SK-N-SH treated with all-trans-retinoic acid at 6 μM for 48 hours (cell line): ENCODE measurements around the gene VCL.

Experiments
- ATAC-seq: fragments of 200-7000 bp; cut with Tn5 transposase; 3 replicates; pipeline ENCODE4 v1.9.1; 2020; ENCODE audit warnings: mild to moderate bottlenecking, moderate library complexity
- ARNTL ChIP-seq: fragments of 450-650 bp; formaldehyde crosslinking; IDR thresholded peaks from 2 replicates; pipeline ENCODE4 v1.5.0; 2020; ENCODE audit warnings: low read depth, mild to moderate bottlenecking, moderate library complexity, borderline replicate concordance
- BACH2 ChIP-seq: fragments of 250-450 bp; sonication (Bioruptor Pico); IDR thresholded peaks from 2 replicates; pipeline ENCODE4 v1.9.0; 2021; ENCODE audit warnings: mild to moderate bottlenecking, borderline replicate concordance
- CSDC2 ChIP-seq: fragments of 250-450 bp; sonication (Bioruptor Pico); IDR thresholded peaks from 2 replicates; pipeline ENCODE4 v1.5.0; 2020; ENCODE audit warnings: mild to moderate bottlenecking, moderate library complexity
- ESRRG ChIP-seq: fragments of 250-450 bp; sonication (Bioruptor Pico); IDR thresholded peaks from 2 replicates; pipeline ENCODE4 v1.6.1; 2021; ENCODE audit warnings: mild to moderate bottlenecking
- GLIS3 ChIP-seq: fragments of 250-450 bp; sonication (Bioruptor Pico); IDR thresholded peaks from 2 replicates; pipeline ENCODE4 v1.5.0; 2020; ENCODE audit warnings: mild to moderate bottlenecking, moderate library complexity
- ISL1 ChIP-seq: fragments of 250-450 bp; sonication (Bioruptor Pico); IDR thresholded peaks from 2 replicates; pipeline ENCODE4 v2.1.2; 2022; ENCODE audit warnings: mild to moderate bottlenecking, moderate library complexity
- OSR1 ChIP-seq: fragments of 250-450 bp; sonication (Bioruptor Pico); IDR thresholded peaks from 2 replicates; pipeline ENCODE4 v1.8.0; 2022; ENCODE audit warnings: moderate library complexity, mild to moderate bottlenecking, inconsistent platforms
- SNAI2 ChIP-seq: fragments of 250-450 bp; sonication (Bioruptor Pico); IDR thresholded peaks from 2 replicates; pipeline ENCODE4 v1.5.0; 2020; ENCODE audit warnings: mild to moderate bottlenecking, moderate library complexity
- TCF4 ChIP-seq: fragments of 250-450 bp; sonication (Bioruptor Pico); IDR thresholded peaks from 2 replicates; pipeline ENCODE4 v1.8.0; 2021; ENCODE audit warnings: mild to moderate bottlenecking, moderate library complexity, borderline replicate concordance
- TOX ChIP-seq: fragments of 250-450 bp; sonication (Bioruptor Pico); IDR thresholded peaks from 2 replicates; pipeline ENCODE4 v1.8.0; 2021; ENCODE audit warnings: mild to moderate bottlenecking, moderate library complexity, borderline replicate concordance
- ZFP3 ChIP-seq: fragments of 250-450 bp; sonication (Bioruptor Pico); IDR thresholded peaks from 2 replicates; pipeline ENCODE4 v1.5.0; 2020; ENCODE audit warnings: mild to moderate bottlenecking, moderate library complexity
- ZFP30 ChIP-seq: fragments of 450-650 bp; formaldehyde crosslinking; IDR thresholded peaks from 2 replicates; pipeline ENCODE4 v1.5.0; 2022; ENCODE audit warnings: mild to moderate bottlenecking, moderate library complexity
- ZNF70 ChIP-seq: fragments of 450-650 bp; formaldehyde crosslinking; IDR thresholded peaks from 2 replicates; pipeline ENCODE4 v1.5.0; 2020; ENCODE audit warnings: mild to moderate bottlenecking, moderate library complexity
- ZNF8 ChIP-seq: fragments of 450-650 bp; formaldehyde crosslinking; IDR thresholded peaks from 2 replicates; pipeline ENCODE4 v1.5.0; 2020; ENCODE audit warnings: mild to moderate bottlenecking, moderate library complexity
- TF ChIP-seq, protein P1 (sequence below): fragments of 250-450 bp; sonication (Bioruptor Pico); IDR thresholded peaks from 2 replicates; pipeline ENCODE4 v1.5.0; 2020; ENCODE audit warnings: mild to moderate bottlenecking, moderate library complexity
- TF ChIP-seq, protein P2 (sequence below): fragments of 250-450 bp; sonication (Bioruptor Pico); IDR thresholded peaks from 2 replicates; pipeline ENCODE4 v1.5.1; 2020; ENCODE audit warnings: low read depth, mild to moderate bottlenecking, moderate library complexity
- TF ChIP-seq, protein P3 (sequence below): fragments of 250-450 bp; sonication (Bioruptor Pico); IDR thresholded peaks from 2 replicates; pipeline ENCODE4 v1.8.0; 2021; ENCODE audit warnings: low read depth, mild to moderate bottlenecking, moderate library complexity, borderline replicate concordance
- TF ChIP-seq, protein P4 (sequence below): fragments of 250-450 bp; sonication (Bioruptor Pico); IDR thresholded peaks from 2 replicates; pipeline ENCODE4 v1.8.0; 2020; ENCODE audit warnings: mild to moderate bottlenecking, moderate library complexity, borderline replicate concordance

VCL gene

DNA sequence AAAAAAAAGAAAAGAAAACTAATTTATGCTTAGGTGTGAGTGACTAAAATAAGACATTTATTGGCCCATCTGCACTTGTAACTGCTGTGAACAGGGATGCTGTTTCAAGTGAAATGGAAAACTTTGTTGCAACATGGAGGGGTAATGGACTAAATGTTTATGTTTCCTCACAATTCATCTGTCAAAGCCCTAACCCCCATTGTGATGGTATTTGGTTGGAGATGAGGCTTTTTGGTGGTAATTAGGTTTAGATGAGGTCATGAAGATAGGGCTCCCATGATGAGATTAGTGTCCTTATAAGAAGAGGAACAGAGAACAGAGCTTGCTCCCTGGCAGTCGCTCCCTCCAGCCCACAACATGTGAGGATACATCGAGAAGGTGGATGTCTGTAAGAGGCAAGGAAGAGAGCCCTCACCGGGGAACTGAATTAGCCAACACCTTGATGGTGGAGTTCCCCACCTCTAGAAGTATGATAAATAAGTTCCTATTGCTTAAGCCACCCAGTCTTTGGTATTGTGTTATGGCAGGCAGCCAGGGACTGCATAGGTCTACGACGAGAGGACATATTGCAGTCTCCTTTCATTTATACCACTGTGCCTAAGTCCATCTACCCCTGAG lies 28.6 kb upstream of the VCL start:
- ATAC-seq = no peak
- peak; percentile 51 for TF ChIP-seq ISL1 (CRISPR knock-in tag)
- TF ChIP-seq, protein P1, sequence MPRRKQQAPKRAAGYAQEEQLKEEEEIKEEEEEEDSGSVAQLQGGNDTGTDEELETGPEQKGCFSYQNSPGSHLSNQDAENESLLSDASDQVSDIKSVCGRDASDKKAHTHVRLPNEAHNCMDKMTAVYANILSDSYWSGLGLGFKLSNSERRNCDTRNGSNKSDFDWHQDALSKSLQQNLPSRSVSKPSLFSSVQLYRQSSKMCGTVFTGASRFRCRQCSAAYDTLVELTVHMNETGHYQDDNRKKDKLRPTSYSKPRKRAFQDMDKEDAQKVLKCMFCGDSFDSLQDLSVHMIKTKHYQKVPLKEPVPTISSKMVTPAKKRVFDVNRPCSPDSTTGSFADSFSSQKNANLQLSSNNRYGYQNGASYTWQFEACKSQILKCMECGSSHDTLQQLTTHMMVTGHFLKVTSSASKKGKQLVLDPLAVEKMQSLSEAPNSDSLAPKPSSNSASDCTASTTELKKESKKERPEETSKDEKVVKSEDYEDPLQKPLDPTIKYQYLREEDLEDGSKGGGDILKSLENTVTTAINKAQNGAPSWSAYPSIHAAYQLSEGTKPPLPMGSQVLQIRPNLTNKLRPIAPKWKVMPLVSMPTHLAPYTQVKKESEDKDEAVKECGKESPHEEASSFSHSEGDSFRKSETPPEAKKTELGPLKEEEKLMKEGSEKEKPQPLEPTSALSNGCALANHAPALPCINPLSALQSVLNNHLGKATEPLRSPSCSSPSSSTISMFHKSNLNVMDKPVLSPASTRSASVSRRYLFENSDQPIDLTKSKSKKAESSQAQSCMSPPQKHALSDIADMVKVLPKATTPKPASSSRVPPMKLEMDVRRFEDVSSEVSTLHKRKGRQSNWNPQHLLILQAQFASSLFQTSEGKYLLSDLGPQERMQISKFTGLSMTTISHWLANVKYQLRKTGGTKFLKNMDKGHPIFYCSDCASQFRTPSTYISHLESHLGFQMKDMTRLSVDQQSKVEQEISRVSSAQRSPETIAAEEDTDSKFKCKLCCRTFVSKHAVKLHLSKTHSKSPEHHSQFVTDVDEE (CRISPR knock-in tag) = no peak
- TF ChIP-seq, all 23 proteins: peak for 1

DNA sequence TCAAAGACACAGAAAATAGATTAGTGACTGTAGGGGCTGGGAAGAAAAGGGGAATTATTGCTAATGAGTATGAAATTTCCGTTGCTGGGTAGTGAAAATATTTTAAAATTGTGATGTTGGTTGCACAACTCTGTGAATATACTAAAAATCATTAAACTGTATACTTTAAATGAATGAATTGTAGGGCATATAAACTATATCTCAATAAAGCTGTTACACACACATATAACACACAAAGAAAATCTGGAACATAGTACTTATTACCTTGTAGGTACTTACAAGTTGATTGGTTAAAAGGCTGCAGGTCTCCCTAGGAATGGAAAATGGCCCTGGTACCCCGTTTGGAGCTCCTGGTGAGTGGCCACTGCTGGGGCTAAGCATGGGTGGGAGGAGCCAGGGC lies 27.1 kb upstream of the VCL start:
- TF ChIP-seq BACH2 (CRISPR knock-in tag) = no peak
- no peak for TF ChIP-seq ZFP30 (CRISPR knock-in tag)
- no peak for TF ChIP-seq ESRRG (CRISPR knock-in tag)
- TF ChIP-seq, protein P2, sequence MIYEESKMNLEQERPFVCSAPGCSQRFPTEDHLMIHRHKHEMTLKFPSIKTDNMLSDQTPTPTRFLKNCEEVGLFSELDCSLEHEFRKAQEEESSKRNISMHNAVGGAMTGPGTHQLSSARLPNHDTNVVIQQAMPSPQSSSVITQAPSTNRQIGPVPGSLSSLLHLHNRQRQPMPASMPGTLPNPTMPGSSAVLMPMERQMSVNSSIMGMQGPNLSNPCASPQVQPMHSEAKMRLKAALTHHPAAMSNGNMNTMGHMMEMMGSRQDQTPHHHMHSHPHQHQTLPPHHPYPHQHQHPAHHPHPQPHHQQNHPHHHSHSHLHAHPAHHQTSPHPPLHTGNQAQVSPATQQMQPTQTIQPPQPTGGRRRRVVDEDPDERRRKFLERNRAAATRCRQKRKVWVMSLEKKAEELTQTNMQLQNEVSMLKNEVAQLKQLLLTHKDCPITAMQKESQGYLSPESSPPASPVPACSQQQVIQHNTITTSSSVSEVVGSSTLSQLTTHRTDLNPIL (CRISPR knock-in tag) = no peak
- no peak for TF ChIP-seq GLIS3
- ATAC-seq = no peak

DNA sequence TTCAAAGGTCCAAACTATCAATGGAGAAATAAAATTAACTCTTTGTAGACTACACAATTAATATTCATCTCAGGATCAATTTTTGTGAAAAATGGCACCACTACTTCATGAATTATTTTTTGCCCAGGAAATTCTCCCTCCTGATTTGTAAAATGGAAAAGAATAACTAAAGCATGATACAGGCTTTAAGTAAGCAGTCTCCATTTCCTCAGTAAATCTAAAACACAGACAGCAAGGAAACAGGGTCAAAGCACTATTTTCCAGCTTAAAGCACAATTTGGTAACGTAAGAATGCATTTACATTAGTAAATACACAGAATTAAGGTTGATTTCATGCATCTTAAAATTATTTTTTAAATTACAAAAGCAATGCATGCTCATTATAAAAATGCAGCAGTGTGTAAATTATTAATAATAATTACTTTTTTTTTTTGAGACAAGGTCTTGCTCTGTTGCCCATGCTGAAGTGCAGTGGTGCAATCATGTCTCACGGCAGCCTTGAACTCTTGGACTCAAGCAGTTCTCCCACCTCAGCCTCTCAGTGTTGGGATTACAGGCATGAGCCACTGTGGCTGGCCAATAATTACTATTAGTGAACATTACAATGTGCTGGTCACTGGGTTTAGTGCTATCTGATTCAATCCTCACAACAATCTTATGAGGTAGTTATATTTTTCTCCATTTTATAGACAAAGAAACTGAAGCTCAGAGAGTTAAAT lies 26.1 kb upstream of the VCL start:
- no peak for TF ChIP-seq TOX (CRISPR knock-in tag)
- TF ChIP-seq OSR1 (CRISPR knock-in tag) = no peak
- TF ChIP-seq CSDC2 (CRISPR knock-in tag) = no peak
- TF ChIP-seq ZNF70 (CRISPR knock-in tag) = no peak
- no peak for TF ChIP-seq ZNF8 (CRISPR knock-in tag)
- TF ChIP-seq TCF4 (CRISPR knock-in tag) = no peak
- TF ChIP-seq, protein P3, sequence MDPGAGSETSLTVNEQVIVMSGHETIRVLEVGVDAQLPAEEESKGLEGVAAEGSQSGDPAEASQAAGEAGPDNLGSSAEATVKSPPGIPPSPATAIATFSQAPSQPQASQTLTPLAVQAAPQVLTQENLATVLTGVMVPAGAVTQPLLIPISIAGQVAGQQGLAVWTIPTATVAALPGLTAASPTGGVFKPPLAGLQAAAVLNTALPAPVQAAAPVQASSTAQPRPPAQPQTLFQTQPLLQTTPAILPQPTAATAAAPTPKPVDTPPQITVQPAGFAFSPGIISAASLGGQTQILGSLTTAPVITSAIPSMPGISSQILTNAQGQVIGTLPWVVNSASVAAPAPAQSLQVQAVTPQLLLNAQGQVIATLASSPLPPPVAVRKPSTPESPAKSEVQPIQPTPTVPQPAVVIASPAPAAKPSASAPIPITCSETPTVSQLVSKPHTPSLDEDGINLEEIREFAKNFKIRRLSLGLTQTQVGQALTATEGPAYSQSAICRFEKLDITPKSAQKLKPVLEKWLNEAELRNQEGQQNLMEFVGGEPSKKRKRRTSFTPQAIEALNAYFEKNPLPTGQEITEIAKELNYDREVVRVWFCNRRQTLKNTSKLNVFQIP (CRISPR knock-in tag) = no peak
- TF ChIP-seq ZFP3 = no peak
- no peak for TF ChIP-seq ARNTL (CRISPR knock-in tag)
- TF ChIP-seq GLIS3 = no peak
- TF ChIP-seq ZFP30 (CRISPR knock-in tag) = no peak
- no peak for ATAC-seq

DNA sequence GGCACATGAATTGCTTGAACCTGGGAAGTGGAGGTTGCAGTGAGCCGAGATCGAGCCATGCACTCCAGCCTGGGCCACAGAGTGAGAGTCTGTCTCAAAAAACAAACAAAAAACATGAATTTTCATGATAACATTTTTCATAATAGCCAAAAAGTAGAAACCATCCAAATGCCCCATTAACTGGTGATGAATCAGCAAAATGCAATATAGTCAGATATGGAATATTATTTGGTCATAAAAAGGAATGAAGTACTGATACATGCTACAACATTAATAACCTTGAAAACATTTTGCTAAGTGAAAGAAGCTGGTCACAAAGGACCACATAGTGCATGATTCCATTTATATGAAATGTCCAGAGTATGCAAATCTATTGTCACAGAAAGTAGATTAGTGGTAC lies 24.5 kb upstream of the VCL start:
- TF ChIP-seq, protein P4, sequence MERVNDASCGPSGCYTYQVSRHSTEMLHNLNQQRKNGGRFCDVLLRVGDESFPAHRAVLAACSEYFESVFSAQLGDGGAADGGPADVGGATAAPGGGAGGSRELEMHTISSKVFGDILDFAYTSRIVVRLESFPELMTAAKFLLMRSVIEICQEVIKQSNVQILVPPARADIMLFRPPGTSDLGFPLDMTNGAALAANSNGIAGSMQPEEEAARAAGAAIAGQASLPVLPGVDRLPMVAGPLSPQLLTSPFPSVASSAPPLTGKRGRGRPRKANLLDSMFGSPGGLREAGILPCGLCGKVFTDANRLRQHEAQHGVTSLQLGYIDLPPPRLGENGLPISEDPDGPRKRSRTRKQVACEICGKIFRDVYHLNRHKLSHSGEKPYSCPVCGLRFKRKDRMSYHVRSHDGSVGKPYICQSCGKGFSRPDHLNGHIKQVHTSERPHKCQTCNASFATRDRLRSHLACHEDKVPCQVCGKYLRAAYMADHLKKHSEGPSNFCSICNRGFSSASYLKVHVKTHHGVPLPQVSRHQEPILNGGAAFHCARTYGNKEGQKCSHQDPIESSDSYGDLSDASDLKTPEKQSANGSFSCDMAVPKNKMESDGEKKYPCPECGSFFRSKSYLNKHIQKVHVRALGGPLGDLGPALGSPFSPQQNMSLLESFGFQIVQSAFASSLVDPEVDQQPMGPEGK (CRISPR knock-in tag) = no peak
- no peak for TF ChIP-seq SNAI2 (CRISPR knock-in tag)
- TF ChIP-seq GLIS3 = no peak
- TF ChIP-seq TOX (CRISPR knock-in tag) = no peak
- TF ChIP-seq, protein P3 (CRISPR knock-in tag) = no peak
- TF ChIP-seq ZNF8 (CRISPR knock-in tag) = no peak
- no peak for ATAC-seq
